A673 (cell line): Measurements from ENCODE around the gene BMPR1A.

ENCODE experiments used
- EZH2 ChIP-seq: fragments of 200-600 bp; sonication (generic); IDR thresholded peaks from 2 replicates; pipeline ENCODE4 v1.6.1; 2017; ENCODE audit warnings: borderline replicate concordance, low read depth, mild to moderate bottlenecking, mixed read lengths, antibody characterized with exemption, low read length; ENCODE audit not compliant: poor library complexity, severe bottlenecking
- TF ChIP-seq, protein P1 (sequence below): fragments of 300-800, 200-600 bp; sonication (generic); conservative IDR thresholded peaks from 2 replicates; pipeline ENCODE4 v1.5.1; 2017; ENCODE audit warnings: low read depth, mild to moderate bottlenecking, antibody characterized with exemption, low read length, moderate library complexity, mixed read lengths

- TF ChIP-seq EZH2, result no peak
- TF ChIP-seq, protein P1, sequence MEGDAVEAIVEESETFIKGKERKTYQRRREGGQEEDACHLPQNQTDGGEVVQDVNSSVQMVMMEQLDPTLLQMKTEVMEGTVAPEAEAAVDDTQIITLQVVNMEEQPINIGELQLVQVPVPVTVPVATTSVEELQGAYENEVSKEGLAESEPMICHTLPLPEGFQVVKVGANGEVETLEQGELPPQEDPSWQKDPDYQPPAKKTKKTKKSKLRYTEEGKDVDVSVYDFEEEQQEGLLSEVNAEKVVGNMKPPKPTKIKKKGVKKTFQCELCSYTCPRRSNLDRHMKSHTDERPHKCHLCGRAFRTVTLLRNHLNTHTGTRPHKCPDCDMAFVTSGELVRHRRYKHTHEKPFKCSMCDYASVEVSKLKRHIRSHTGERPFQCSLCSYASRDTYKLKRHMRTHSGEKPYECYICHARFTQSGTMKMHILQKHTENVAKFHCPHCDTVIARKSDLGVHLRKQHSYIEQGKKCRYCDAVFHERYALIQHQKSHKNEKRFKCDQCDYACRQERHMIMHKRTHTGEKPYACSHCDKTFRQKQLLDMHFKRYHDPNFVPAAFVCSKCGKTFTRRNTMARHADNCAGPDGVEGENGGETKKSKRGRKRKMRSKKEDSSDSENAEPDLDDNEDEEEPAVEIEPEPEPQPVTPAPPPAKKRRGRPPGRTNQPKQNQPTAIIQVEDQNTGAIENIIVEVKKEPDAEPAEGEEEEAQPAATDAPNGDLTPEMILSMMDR, result no peak
These were observed 106.0 kb downstream of the BMPR1A start for GRCh38 chr10:86862373-86862772.
